HFF-Myc (cell line): ENCODE results near the gene CD99L2.

Experiments
- DNase-seq: peaks from one replicate; pipeline ENCODE4 v3.0.0-alpha.2; 2011; ENCODE audit warnings: low read depth; ENCODE audit errors: extremely low read depth
- H3K4me3 ChIP-seq: replicated peaks from 2 replicates; pipeline ENCODE4 v1.5.1; 2011; ENCODE audit warnings: low read depth, mild to moderate bottlenecking, control low read depth, low read length
- TF ChIP-seq, protein P1 (sequence below): IDR thresholded peaks from 2 replicates; pipeline ENCODE4 v1.5.1; 2012; ENCODE audit warnings: mild to moderate bottlenecking, low read depth, low read length, control low read depth; ENCODE audit errors: missing control alignments

The CD99L2 gene

DNA sequence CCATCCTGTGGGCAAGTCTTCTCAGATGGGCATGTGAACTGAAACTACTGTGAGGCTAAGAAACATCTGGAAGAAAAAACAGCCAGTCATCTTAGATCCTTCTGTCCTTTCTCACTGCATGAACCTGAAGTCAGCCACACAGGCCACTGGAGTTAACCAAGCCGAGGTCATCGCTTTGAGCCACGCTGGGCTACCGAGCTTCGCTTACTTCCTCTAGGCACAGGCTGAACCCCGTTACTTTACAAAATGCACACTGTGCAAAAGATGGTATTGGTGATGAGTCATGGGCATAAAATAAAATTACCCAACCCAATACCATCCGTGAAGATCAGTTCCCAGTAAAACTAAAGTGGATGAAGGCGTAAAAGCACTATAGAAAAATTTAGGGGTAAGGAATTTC, 119.1 kb downstream of the CD99L2 start:
- TF ChIP-seq, protein P1, sequence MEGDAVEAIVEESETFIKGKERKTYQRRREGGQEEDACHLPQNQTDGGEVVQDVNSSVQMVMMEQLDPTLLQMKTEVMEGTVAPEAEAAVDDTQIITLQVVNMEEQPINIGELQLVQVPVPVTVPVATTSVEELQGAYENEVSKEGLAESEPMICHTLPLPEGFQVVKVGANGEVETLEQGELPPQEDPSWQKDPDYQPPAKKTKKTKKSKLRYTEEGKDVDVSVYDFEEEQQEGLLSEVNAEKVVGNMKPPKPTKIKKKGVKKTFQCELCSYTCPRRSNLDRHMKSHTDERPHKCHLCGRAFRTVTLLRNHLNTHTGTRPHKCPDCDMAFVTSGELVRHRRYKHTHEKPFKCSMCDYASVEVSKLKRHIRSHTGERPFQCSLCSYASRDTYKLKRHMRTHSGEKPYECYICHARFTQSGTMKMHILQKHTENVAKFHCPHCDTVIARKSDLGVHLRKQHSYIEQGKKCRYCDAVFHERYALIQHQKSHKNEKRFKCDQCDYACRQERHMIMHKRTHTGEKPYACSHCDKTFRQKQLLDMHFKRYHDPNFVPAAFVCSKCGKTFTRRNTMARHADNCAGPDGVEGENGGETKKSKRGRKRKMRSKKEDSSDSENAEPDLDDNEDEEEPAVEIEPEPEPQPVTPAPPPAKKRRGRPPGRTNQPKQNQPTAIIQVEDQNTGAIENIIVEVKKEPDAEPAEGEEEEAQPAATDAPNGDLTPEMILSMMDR: no peak
- DNase-seq: no peak
- H3K4me3 ChIP-seq: no peak overlapping the region

DNA sequence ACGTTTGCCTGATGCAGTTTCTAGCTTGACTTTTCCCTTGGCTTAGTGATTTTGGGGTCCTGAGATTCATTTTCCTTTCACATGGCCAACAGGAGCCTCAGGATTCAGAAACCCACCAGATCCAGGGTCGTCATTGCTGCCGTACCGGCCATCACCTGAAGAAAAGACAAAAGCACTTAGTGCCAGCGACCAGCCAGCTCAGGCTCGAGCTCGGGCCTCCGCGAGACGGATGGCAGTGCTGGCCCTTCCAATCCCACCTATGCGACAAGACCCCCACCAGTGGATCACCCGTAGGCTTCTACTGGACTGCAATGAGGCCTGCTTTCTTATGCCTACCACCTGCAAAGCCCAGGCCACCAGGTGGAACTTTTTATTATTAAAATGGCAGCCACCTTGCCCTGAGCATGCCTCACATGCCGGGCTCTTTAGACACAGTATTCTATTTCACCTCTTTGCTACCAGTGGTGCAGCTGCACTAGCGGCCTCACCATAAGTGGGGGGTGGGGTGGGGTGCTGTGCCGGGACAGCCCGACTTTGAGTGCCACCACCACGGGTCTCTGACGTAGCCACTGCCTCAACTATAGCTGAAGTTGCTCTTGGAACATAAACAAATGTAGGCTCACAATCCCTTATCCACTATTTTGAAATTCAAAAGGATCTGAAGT, 121.0 kb downstream of the CD99L2 start:
- DNase-seq: no peak
- TF ChIP-seq, protein P1: no peak
- H3K4me3 ChIP-seq: no peak overlapping the region

DNA sequence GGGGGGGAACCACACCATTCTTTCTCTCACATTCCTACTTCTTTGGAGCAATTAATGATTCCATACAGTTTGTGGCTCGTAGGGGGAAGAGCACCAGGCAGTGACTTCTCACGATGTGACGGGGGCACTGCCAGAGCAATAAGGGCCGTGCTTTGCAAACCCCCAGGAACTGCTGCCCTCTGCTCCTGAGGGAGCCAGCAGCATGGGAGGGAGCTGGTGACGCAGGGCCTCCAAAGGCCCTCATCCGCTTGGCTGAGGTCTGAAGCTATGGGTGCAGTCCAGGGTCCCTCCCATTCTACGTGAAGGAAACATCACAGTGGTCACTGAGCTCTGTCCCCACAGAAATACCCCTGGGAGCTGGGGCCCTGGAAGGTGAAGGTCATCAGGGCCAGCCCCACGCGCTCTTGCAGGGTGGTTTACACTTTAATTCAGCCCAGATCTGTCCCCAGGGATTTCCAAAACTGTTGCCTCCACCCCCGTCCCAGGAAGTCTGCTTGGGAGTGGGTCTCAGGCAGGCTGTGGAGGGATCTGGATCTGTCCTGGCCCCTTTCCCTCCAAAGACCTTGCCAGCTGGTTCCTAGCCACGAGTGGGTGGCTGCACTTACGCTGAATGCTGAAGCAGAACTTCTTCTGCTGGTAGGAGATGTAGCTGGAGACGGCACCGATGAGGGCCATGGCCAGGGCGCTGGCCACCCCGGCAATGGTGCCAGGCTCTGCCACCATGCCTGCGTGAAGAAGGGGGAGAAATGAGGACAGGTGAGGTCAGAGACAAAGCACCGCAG, 122.7 kb downstream of the CD99L2 start:
- no peak for DNase-seq
- TF ChIP-seq, protein P1: no peak
- H3K4me3 ChIP-seq: no peak overlapping the region

DNA sequence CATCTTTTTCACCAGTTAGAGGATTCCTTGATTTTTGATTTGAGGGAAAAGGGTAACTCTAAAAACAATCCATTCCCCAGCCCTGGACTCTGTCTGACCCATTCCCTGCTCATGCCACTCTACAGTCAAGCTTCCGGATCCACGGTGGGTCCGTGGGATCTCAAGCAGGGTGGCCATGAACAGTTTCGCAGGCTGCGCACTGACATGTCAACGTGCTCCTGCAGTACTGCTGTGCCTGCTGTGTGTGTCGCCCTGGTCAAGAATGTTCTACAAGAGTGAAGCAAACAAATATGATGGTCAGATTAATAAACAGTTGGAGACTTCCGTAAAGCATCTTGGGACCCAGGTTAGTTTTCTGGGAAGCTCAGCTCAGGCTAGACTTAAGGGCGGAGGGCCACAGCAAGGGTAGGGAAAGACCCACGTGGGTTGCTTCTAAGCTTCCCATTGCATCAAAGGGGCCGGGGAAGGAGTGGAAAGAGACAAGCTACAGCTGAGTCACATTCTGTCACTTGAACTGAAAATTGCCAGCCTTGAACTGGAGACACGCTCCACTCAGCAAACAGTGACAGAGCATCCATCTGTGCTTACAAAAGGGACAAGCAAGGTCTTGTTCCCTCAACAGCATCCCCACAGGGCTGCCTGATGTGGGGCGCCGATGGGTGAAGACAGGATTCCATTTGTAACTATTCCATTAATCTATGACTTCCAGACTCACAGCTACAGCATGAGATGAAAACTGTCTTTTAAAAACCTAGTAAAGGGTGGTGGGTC, 123.5 kb downstream of the CD99L2 start:
- no peak overlapping the region for H3K4me3 ChIP-seq
- DNase-seq: no peak
- TF ChIP-seq, protein P1: no peak

DNA sequence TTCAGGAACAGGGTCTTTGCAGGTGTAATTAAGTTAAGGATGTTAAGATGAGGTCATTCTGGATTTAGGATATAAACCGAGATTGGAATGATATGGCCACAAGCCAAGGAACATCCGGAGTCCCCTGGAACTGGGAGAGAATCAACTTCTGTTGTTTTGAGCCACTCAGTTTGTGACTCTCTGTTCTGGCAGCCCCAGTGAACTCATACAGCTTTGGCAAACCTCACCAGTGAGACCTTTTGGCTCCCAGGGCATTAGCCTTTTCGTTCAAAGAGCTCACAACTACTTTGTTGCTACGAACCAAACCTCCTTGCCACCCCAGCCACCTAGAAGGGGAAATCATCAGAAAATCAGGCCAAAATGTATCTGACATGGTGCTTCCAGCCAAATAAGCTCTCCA, 124.8 kb downstream of the CD99L2 start:
- TF ChIP-seq, protein P1: no peak
- DNase-seq: no peak
- no peak overlapping the region for H3K4me3 ChIP-seq

DNA sequence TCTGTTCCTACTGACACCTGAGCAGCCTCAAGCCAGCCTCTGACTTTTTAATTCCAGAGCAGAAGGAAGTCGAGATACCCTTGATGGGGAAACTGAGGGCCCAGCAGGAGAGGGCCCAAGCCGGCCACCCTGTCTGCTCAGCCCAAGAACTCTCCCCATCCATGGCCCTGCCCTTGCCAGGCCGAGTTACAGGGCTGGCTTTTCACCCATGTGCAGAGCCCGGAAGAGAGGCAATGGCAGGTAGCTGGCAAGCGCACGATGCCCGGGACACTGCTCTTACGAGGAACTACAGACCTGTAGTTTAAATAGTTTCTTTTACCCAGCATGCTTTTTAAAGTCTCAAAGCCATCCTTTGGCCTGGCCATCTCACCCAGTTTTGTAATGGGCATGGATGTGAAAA, 125.4 kb downstream of the CD99L2 start:
- no peak for DNase-seq
- TF ChIP-seq, protein P1: no peak
- H3K4me3 ChIP-seq: no peak overlapping the region
